Renal cortical epithelial cell (primary cell): Measurements from ENCODE around the gene CACNA1C. TPM values are rescaled to one million over a fixed set of nuclear protein-coding genes. Genes with fewer than 3 reads are reported as not detected.

Experiments
- DNase-seq: peaks from one replicate; pipeline ENCODE4 v3.0.0-alpha.2; 2011; ENCODE audit warnings: low read depth
- total RNA-seq: library from RNA; depleted of rRNA; stranded (reverse); fragments of >200 nt; gene quantifications from 2 replicates; pipeline ENCODE4 v1.2.3, GENCODE V29; 2014

CACNA1C gene
- total RNA-seq, 1 donor from 2014 or later: 0.05 TPM

DNA sequence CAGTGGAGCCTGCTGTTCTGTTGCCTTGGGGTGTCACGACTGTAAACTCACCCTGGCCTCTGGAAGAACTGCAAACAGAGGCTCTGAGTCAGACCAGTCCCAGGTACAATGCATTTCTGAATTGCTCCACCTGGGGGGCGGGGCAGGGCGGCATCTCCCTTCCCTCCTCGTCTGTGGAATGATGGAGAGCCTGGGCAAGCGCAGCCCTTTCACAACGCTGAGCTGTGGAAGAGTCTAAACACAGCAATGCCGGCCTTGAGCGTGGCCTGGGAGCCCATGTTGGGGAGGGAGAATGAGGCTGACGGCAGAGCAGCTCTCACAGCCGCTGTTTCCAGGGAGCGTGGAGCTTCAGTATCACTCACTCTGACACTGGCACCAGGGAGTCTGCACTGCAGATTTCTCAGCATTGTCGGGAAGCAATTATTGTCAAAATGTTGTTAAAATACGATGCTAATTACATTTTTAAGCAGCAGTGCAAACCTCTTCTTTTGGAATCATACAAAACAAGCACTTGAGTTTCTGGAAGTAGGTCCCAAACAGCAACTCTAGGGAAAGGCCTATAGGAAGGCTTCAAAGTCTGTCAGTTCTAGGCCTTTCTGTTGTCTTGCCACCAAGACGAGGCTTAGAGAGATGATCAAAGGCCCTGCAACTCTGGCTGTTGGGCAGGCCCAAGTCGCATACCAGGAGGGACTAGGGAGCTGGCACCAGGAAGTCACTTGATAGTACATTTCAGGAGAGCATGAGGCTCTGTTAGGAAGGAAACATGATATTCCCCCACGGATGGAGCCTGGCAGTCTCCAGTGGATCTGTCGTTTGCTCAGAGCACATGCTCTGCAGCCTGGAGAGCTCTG is 498.0 kb downstream of the CACNA1C start:
- DNase-seq: no peak

DNA sequence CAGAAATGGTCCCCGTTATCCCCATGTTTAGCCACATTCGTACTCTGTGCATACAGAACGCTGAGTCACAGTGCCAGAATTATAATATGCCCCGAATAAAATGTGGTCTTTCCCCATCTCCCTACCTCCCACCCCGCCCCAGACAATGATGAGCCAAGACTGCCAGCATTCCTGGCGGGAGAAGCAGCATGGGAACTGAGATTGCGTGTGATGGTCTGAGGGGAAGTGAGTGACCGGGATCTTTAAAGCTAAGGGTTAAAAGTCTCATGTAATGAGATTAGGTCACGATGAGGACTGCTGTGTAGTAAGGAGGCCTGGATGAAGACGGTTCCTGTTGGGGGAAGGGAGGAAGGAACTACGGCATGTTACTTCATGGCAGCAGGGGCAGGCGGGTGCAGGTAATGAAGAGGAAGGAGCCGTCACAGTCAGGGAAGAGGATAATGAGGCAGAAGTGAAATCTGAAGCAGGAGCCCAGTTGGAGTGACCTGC is 498.7 kb downstream of the CACNA1C start:
- DNase-seq: no peak

DNA sequence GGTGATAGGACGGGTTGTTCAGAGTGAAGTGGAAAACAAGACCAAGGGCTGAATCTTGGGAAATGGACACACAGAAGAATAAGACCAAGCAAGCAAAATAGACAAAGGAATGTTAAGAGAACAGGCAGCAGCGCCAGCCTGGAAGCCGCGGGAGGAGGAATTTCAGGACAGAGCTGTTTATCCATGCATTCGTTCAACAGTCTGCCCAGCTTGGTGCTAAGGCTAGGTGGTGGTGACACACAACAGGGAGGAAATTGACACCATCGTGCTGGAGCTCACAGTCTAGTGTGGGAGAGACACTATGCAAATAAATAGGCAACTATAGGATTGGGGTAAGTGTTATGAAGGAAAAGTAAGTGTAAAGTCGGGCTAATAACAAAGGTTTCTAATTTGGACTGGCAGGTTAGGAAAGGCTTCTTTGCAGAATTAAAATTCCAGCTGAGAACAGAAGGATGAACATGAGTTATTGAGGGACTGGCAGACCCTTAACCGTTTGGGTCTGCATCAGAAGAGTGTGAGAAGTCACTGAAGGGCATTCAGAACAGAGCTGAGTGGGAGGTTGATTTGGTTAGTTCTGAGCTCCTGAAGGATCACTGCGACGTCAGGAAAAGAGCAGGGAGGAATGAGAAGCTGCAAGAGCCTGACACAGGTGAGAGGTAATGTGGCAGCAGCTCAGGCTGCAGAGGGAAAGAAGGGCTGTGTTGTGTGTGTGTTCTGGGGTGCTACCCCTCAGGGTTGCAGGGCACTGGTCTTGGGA is 499.4 kb downstream of the CACNA1C start:
- DNase-seq: no peak

DNA sequence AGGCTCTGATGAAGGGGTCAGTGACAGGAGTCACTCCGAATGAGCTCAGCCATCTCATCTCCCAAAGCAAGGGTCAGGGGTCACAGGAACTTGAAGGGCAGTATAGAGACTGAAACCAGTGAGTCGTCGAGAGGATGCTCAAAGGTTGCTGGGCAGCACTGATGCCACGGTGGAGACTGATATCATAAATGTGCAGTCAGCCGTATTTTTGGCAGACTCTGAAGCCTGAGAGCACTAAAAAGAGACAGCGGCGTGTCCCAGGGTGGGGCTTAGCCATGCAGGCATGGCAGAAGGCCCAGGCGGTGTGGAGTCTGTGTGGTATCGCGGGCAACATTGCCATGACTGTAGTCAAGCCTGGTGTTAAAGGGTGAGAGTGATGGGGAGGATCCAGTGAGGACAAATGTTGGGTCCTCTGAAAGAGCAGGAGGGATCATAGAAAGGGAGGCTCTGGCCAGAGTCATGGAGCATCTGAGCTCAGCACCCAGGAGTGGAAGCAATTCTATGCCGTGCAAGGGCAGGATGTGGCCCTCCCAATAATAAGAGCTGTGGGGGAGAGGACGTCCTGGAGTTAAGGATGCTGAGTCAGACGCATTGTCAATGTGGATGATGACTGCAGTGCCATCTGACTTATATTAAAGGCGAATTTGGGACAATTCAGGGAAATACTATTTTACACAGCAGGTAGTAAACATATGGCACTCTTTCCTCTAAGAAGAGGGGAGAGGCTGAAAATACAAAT is 500.8 kb downstream of the CACNA1C start:
- DNase-seq: no peak

DNA sequence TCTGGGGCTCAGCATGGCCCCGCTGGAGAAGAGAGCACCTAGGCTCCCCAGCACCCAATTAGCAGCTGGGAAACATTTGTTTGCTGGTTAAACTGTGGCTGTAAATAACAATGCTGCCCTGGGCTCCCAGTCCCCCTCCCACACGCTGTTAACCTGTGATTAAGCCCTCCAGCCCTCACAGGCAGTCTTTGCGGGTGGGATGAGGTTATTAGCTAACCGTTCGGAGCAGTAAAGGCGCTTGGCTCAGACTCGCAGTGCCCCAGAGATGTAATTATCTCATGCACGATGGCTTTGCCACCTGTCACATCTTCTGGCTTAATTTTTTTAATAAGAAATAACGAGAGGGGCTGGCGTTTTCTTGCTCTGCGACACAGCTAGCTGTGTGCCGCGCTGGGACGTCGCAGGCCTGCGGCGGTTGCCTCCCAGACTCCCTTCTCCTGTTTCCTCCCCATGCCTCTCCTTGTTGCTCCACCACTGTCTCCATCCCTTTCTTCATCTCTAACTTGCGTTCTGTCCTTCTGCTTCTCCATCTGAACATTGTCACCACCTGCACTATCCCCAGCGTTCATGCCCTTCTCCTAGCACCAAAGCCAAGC is 502.8 kb downstream of the CACNA1C start:
- DNase-seq: no peak

DNA sequence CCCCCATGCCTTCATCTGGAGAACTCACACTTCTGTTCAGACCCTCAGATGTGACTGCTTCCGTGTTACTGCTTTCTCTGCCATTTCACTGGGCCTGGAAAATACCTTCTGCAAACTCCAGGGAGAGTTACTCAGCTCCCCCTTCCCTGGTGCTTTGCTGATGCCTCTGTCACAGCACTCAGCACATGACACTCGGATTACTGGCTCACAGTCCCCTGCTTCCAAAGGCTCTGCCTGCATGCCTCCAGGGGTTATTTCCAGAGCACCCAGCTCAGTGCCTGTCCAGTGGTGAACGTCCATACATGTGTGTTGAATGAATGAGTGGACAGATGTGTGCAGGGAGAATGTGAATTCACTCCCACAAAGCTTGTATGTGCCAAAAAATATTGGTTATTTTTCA is 504.8 kb downstream of the CACNA1C start:
- no peak for DNase-seq

DNA sequence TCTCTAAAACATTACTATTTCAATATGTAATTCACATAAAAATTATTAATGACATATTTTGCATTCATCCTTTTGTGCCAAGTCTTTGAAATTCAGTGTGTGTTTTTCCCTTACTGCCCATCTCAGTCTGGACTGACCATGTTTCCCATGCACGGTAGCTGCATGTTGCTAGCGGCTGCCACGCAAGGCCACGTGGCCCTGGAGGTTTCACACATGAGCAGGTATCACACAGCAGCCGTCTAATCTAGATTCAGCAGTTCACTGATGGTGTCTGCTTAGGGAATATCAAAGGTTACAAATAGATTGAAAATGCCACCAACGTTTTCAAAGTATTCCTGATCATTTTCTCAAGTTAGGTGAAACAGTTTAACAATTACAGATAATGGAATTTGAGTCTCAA is 507.1 kb downstream of the CACNA1C start:
- DNase-seq: no peak

DNA sequence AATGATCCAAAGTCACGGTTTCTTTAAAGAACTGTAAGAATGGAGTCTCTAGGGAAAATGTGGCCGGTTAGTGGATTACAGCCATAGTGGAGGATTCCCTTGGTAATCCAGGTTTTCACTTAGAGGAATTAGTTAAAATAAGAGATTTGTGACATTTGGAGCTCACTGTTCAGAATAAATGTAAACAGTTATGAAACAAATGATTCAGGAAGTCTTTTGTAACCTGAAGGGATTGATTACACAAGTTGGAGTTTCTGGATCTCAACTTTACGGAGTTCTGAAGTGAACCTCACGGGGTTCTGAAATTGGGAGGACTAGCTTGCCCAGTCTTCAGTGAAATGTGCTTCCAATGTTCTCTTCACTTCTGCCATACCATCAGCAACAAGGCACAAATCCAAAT is 507.6 kb downstream of the CACNA1C start:
- DNase-seq: no peak

DNA sequence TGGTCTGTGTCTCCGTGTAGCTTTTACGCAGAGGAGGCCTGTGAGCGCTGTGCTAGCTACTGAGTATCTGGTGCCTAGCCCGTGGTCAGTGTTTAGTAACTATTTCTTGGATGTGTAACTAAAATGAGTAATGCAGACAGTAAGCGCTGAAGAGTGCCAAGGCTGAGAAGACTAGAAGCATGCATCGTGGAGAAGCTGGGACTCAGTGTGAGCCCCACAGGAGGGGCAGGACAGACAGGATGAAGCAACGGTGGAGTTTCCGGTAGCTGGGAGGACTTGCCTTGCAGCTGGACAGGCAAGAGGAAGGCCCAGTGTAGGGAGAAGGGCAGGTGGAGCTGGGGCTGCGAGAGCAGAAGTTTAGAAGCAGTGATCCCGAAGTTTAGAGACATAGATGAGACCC is 508.6 kb downstream of the CACNA1C start:
- DNase-seq: no peak

DNA sequence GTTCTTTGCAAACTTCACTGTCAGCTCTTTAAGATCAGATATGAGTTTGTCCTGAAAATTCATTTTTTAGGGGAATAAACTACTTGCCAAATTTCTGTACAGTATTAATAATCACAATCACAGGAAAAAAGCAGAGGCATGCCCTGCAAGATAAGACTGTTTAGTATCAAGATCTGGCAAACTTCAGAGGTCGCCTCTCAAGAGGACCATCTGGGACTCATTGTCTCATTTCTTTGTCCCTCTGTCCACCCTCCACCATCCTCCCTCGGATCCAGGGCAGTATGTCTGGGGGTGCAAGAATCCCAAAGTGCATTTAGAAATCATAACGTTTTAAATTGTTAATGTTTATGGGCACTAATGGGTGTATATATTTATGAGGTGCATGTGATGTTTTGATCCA is 509.6 kb downstream of the CACNA1C start:
- no peak for DNase-seq

DNA sequence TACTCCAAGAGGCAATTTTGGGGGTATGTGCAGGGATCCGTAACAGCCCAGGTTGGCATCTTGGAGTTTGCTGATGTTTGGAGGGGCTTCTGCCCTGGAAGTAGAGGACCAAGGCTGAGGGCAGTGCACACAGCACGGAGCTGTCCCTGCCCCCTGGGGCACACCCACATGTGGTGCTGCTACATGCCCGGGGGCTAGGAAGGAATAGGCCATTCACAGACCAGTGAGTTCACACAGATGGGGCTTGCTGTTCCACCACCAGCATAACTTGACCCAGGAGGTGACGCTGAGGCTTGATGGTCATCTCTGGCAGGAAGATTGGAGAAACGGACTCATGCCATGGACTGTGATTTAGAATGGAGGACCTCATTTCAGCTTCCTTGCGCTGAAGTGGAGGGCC is 510.9 kb downstream of the CACNA1C start:
- DNase-seq: no peak

DNA sequence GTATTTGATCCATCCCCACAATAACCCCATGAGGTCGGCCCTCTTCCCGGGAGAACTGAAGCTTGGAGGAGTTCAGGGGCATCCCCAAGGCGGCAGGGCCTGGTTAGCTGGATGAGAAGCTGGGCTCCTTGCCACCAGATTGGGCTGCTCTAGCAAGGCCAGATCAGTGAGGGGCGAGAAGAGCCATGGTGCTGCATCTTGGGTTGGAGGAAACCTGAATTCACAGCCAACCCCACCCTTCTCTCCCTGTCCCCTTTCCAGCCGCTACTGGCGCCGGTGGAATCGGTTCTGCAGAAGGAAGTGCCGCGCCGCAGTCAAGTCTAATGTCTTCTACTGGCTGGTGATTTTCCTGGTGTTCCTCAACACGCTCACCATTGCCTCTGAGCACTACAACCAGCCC is 513.4 kb downstream of the CACNA1C start:
- DNase-seq: no peak

DNA sequence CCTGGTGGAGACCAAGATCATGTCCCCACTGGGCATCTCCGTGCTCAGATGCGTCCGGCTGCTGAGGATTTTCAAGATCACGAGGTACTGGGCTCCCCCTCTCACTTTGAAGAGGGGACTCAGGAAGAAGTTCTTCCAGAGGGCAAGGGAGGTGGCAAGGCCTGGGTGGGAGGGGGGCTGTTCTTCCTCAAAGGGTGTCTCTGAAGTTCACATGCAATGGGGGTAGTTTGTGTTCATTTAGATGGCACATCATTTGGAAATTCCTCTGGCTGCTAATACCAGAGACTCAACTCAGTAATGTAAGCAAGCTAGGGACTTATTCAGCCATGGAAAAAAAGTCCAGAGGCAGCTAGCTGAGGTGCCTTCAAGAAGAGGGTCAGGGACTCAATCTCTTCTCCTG is 514.9 kb downstream of the CACNA1C start:
- no peak for DNase-seq

DNA sequence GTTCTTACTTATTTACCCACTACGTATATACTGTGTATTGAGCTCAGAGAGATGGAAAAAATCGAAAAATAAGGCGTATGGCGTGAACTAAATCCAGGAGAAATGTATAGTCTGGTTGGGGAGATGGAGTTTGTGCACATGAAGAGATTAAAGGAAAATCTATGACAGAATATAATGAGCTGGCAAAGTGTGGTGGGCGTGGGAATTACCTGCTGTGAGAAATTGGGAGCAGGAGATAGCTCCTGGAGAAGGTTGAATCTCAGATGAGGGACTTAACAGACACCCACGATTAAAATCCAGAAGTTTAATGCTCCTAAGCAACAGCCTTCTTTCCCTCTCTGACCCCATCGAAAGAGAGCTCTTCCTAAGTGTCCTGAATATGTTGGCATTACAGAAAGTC is 517.8 kb downstream of the CACNA1C start:
- DNase-seq: no peak

DNA sequence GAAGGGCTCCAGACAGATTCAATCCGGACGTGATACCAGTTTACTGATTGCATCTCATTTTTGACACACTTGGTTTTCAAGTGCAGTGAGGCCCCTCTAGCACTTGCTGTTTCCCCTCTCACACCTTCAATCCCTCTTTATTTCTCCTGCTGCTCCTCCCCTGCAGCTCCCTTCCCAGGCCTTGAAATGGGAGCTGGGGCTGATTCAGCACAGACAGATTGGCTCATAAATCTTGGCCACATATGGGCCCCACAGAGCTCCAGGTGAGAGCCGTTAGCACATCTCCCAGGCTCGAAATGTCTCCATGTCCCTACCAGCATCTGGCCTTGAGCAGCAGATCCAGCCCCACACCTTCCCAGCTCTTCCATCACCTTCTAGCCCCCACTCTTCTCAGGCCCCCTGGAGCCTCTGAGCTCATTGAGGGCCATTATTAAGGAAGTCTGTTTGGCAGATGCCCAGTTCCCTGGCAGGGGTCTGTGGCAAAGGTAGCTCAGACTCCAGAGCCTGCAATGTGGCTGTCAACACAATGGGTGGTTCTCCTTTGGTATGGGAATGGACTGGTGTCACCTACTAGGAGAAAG is 521.7 kb downstream of the CACNA1C start:
- DNase-seq: no peak

DNA sequence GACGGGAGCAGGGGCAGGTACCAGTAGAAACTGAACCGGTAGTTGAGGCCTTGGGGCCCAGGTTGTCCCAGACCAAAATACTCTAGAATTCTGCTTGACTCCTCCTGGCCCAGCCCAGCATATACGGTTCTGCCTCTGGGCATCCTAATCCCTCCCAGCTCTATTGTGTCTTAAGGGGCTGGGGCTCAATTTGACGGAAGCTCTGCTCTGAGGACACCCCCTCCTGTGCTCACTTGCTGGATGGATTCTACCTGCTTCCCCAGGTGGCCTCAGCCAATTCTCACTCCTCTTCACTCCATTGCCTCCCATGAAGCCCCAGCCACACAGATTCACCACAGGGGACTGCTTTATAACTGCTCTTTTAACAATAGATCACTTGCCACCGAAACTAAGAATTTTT is 522.5 kb downstream of the CACNA1C start:
- no peak for DNase-seq

DNA sequence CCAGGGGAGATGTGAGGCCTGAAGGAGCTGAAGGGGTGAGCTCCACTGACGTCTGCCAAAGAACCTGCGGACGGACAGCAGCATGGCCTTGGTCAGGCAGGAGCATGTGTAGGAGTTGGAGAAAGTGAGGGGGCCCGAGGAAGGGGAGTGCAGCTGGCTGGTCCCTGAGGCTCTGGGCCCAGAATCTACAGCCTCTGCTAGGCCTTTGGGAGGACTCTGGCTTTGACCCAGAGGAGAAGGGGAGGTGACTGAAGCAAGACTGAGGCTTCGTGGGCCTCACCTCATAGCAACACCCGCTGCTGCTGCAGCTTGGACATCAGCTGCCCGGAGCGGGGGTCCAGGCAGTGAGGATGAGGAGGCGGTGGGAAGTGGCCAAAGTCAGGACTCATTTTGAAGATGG is 525.4 kb downstream of the CACNA1C start:
- DNase-seq: no peak

DNA sequence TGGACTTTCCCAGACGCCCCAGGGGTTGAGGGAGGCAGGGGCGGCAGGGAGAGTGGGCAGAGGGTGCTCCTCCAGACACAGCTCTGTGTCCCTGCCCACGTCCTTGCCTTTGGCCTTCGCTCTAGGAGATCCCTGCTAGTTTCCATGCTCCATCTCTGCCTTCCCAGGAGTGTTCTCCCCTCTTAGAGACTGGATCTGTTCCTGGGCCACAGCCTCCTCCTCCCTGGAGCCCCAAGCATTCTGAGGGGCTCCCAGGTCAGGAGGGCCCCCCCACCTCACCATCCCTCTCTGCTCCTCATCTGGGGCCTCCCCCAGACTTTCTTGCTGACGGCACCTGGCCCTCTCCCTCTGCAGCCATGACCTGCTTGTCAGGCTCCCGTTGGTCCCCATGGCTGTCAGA is 526.0 kb downstream of the CACNA1C start:
- DNase-seq: no peak

DNA sequence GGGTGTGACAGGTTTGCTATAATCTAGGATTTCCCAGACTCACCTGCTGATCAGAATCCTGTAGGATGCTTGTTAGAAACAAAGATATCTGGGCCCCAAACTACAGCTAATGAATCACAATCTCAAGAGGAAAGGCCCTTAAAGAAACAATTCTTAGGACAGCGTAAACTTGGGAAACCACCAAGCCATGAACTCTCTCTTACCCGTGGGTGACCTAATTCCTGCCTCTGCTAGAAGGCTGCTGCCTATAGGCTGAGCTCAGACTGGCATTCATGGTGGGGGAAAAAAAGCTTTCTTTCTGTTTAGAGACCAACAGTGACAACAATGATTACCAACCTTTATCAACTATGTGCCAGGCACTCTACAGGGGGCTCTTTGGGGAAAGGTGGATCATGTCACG is 528.0 kb downstream of the CACNA1C start:
- DNase-seq: no peak

DNA sequence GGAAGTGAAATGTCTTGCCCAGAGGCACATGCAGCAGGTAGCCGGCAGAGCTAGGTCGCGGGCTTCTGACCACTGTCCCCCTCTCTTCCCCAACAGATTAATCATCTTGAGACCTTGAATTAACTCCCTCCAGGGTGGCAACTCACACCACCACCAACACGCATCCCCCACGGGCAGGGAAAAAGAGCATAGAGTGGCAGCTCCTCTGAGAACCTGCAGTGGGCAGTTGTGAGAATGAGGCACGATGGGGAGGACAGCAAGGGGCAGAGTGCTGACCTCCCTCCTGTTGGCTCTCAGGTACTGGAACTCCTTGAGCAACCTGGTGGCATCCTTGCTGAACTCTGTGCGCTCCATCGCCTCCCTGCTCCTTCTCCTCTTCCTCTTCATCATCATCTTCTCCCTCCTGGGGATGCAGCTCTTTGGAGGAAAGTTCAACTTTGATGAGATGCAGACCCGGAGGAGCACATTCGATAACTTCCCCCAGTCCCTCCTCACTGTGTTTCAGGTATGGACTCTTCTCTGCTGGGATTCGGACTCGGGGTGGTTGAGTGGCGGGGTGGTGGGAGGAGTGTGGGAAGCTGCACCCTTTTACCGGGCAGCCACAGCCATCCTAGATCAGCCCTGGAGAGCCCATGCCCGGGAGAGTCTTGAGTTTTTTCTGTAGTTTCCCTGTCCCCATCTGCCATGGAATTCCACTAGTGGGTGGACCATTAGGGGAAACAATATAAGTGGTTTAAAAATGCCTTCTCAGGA is 528.7 kb downstream of the CACNA1C start:
- no peak for DNase-seq

DNA sequence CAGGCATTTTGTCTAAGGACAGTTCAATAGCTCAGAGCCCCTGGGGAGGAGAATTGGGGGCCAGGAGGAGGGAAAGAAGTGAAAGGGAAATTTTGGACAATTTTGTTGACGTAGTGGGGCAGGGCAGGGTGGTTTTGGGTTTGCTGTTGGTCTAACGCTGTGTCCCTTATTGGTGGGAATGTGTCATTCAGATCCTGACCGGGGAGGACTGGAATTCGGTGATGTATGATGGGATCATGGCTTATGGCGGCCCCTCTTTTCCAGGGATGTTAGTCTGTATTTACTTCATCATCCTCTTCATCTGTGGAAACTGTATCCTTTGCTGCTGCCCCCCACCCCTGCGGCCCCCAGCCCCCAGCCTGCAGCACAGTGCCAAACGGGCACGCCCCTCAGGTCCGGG is 529.8 kb downstream of the CACNA1C start:
- DNase-seq: no peak
